HCT116 (cell line): Measurements from ENCODE around the gene COASY. TPM values are rescaled to one million over a fixed set of nuclear protein-coding genes. Genes with fewer than 3 reads are reported as not detected.

Experiments used
- ATAC-seq: fragments of 200-7000 bp; cut with Tn5 transposase; 2 replicates; pipeline ENCODE4 v1.9.1; 2020; ENCODE audit warnings: mild to moderate bottlenecking, moderate library complexity
- BruUV-seq: library from RNA; stranded (reverse); fragments of 400-500 nt; replicated peaks from 2 replicates; lab custom pipeline; 2021; lab: Mats Ljungman, UMichigan
- CTCF ChIA-PET: fragments of 300-600 bp; sonication (Branson Sonifier 250); formaldehyde crosslinking; loops from one replicate; lab custom pipeline; 2021; ENCODE audit warnings: antibody characterized with exemption; lab: Charles Lee
- POLR2A ChIA-PET: fragments of 300-600, 350-600 bp; sonication (Branson Sonifier 250); formaldehyde crosslinking; loops from one replicate; lab custom pipeline; 2021; ENCODE audit warnings: antibody characterized with exemption; lab: Charles Lee
- RAD21 ChIA-PET, 2 experiments: fragments of 300-600 bp; sonication (Branson Sonifier 250); formaldehyde crosslinking; loops; one replicate each; lab custom pipeline; 2023; ENCODE audit warnings: low total read pairs in 2 of 2; ENCODE audit not compliant: uncharacterized antibody in 2 of 2, unreplicated experiment in 2 of 2, low non-redundant PET in 1 of 2; lab: Charles Lee
- DNase-seq: peaks from one replicate; pipeline ENCODE4 v3.0.0-alpha.2; 2010; ENCODE audit warnings: low read depth, low spot score
- H2AFZ ChIP-seq: fragments of 200-600 bp; shearing (Covaris generic), sonication (generic); 2 replicates; pipeline ENCODE4 v1.6.1; 2017; ENCODE audit warnings: low read depth, mixed run types, mixed read lengths, antibody characterized with exemption, low read length; ENCODE audit not compliant: poor library complexity, severe bottlenecking
- H3K27ac ChIP-seq: 2 replicates; pipeline ENCODE4 v1.5.1; 2012; ENCODE audit warnings: low read depth, low read length
- H3K27me3 ChIP-seq: fragments of 200-600 bp; sonication (generic); 2 replicates; pipeline ENCODE4 v1.6.1; 2016; ENCODE audit warnings: mixed run types, low read length, mixed read lengths; ENCODE audit not compliant: insufficient read depth
- H3K36me3 ChIP-seq, 2 experiments: fragments of 200-500 bp in 1 of 2; fragments of 200-600 bp in 1 of 2; sonication (Bioruptor generic) in 1 of 2; sonication (generic) in 1 of 2; 2 replicates each; pipeline versions ENCODE4 v1.5.1 to v1.6.1; 2014 to 2016; ENCODE audit warnings: low read length in 2 of 2, inconsistent platforms in 1 of 2, mixed read lengths in 1 of 2, mixed run types in 1 of 2; ENCODE audit not compliant: insufficient read depth in 2 of 2, control insufficient read depth in 1 of 2
- H3K4me1 ChIP-seq, 2 experiments: fragments of 200-600 bp in 1 of 2; sonication (generic) in 1 of 2; 2 replicates each; pipeline versions ENCODE4 v1.5.1 to v1.6.1; 2012 to 2017; ENCODE audit warnings: low read length in 2 of 2, inconsistent platforms in 1 of 2, mild to moderate bottlenecking in 1 of 2, mixed read lengths in 1 of 2, mixed run types in 1 of 2, moderate library complexity in 1 of 2; ENCODE audit not compliant: insufficient read depth in 2 of 2, control insufficient read depth in 1 of 2
- H3K4me2 ChIP-seq: fragments of 200-600 bp; sonication (generic); 2 replicates; pipeline ENCODE4 v1.6.1; 2017; ENCODE audit warnings: mixed run types, low read length, mixed read lengths
- H3K4me3 ChIP-seq, 2 experiments: fragments of 200-600 bp in 1 of 2; sonication (generic) in 1 of 2; replicated peaks in 1 of 2; 2 replicates each; pipeline ENCODE4 v1.5.1; 2011 to 2016; ENCODE audit warnings: low read length in 2 of 2, control low read depth in 1 of 2, low read depth in 1 of 2, mild to moderate bottlenecking in 1 of 2, mixed read lengths in 1 of 2, mixed run types in 1 of 2
- H3K79me2 ChIP-seq: fragments of 200-600 bp; sonication (generic); 2 replicates; pipeline ENCODE4 v1.6.1; 2017; ENCODE audit warnings: mild to moderate bottlenecking, mixed run types, low read length, moderate library complexity, mixed read lengths; ENCODE audit not compliant: insufficient read depth
- H3K9ac ChIP-seq: fragments of 200-600 bp; sonication (generic); 2 replicates; pipeline ENCODE4 v1.6.1; 2016; ENCODE audit warnings: low read length, mixed read lengths
- H3K9me2 ChIP-seq: fragments of 200-600 bp; sonication (generic), shearing (Covaris generic); 2 replicates; pipeline ENCODE4 v1.6.1; 2017; ENCODE audit warnings: mixed run types, mild to moderate bottlenecking, moderate library complexity; ENCODE audit not compliant: insufficient read depth
- H3K9me3 ChIP-seq, 2 experiments: fragments of 200-500 bp in 1 of 2; fragments of 200-600 bp in 1 of 2; sonication (Bioruptor generic) in 1 of 2; sonication (generic) in 1 of 2; 2 replicates each; pipeline ENCODE4 v1.6.1; 2014 to 2017; ENCODE audit warnings: low read length in 2 of 2, mixed read lengths in 2 of 2, inconsistent platforms in 1 of 2, low read depth in 1 of 2, mild to moderate bottlenecking in 1 of 2, mixed run types in 1 of 2, moderate library complexity in 1 of 2; ENCODE audit not compliant: control insufficient read depth in 1 of 2, insufficient read depth in 1 of 2
- H4K20me1 ChIP-seq: fragments of 200-600 bp; sonication (generic), shearing (Covaris generic); 2 replicates; pipeline ENCODE4 v1.6.1; 2017; ENCODE audit warnings: mixed run types, mild to moderate bottlenecking, moderate library complexity; ENCODE audit not compliant: insufficient read depth
- ELF1 ChIP-seq: IDR thresholded peaks from 2 replicates; pipeline ENCODE4 v1.6.1; 2012; ENCODE audit warnings: low read depth, borderline replicate concordance
- EZH2 ChIP-seq: fragments of 200-600 bp; sonication (generic); IDR thresholded peaks from 2 replicates; pipeline ENCODE4 v1.6.1; 2017; ENCODE audit warnings: antibody characterized with exemption, mixed run types
- EZH2phosphoT487 ChIP-seq: fragments of 200-600 bp; IDR thresholded peaks from 2 replicates; pipeline ENCODE4 v1.6.1; 2018; ENCODE audit warnings: antibody characterized with exemption, borderline replicate concordance
- POLR2AphosphoS5 ChIP-seq: IDR thresholded peaks from 2 replicates; pipeline ENCODE4 v1.6.1; 2011; ENCODE audit warnings: mild to moderate bottlenecking, low read depth, low read length, moderate library complexity
- YY1 ChIP-seq: IDR thresholded peaks from 2 replicates; pipeline ENCODE4 v1.6.1; 2011; ENCODE audit warnings: low read length, low read depth, moderate library complexity, mild to moderate bottlenecking; ENCODE audit not compliant: insufficient replicate concordance; ENCODE audit errors: extremely low read depth
- ZNF274 ChIP-seq: fragments of 200-500 bp; sonication (Bioruptor generic); IDR thresholded peaks from 2 replicates; pipeline ENCODE4 v1.6.1; 2014; ENCODE audit warnings: mild to moderate bottlenecking, low read depth, low read length, inconsistent platforms
- intact Hi-C: fragments of 100-400 bp; cut with micrococcal nuclease; formaldehyde crosslinking; loops from 2 replicates; pipeline ENCODE4 v1.10.0; 2022
- total RNA-seq: library from RNA; stranded (reverse); gene quantifications from one replicate; pipeline ENCODE4 v1.2.1, GENCODE V29; 2021; ENCODE audit not compliant: unreplicated experiment
- TF ChIP-seq, protein P1 (sequence below), 3 experiments: fragments of 200-600 bp in 1 of 3; sonication (generic) in 1 of 3; IDR thresholded peaks in 2 of 3; conservative IDR thresholded peaks in 1 of 3; 2 replicates each; pipeline ENCODE4 v1.5.1; 2012 to 2017; ENCODE audit warnings: low read depth in 2 of 3, low read length in 2 of 3, antibody characterized with exemption in 1 of 3, borderline replicate concordance in 1 of 3, control low read depth in 1 of 3, mild to moderate bottlenecking in 1 of 3, mixed read lengths in 1 of 3, mixed run types in 1 of 3, moderate library complexity in 1 of 3; ENCODE audit not compliant: insufficient read depth in 1 of 3

Gene COASY
- total RNA-seq, 1 experiment from 2014 or later: 137 TPM

DNA sequence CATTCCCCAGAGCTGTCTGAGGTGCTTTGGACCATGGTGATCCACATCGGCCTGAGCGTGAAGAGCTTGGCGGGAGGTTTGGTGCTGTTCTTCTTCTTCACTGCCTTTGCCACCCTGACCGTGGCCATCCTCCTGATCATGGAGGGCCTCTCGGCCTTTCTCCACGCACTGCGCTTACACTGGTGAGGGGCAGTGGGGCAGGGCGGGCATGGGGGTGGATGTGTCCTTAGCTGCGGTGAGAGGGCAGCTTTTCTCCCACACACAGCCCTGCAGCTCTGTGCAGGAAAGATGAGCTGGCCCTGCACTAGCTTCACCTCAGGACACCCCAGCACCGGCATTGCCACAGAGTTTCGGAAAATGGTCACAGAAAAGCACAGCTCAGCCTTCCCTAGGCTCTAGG, 47.7 kb upstream of the COASY start:
- no peak overlapping the region for H3K4me2 ChIP-seq
- BruUV-seq: no TSS peak
- no peaks in the 10 kb centered on the region for H3K9me2 ChIP-seq
- no peaks in the 10 kb centered on the region for H4K20me1 ChIP-seq
- no peaks in the 10 kb centered on the region for H3K79me2 ChIP-seq
- DNase-seq (no peak), ATAC-seq (no peak)
- POLR2A ChIA-PET: interaction anchor here (0.9 to 1.0 kb wide), 2 partner anchors 13 to 484 kb away, joined by 3 read pairs; partner anchors contain the start of gene RPL27
- H2AFZ ChIP-seq: no peak overlapping the region
- H3K4me1 ChIP-seq: peaks cover 17 to 22% of the 10 kb centered on the region in 2 experiments
- RAD21 ChIA-PET: no interaction called here
- TF ChIP-seq ELF1 (no peak), YY1 (no peak), EZH2phosphoT487 (no peak), POLR2AphosphoS5 (no peak), ZNF274 (no peak), EZH2 (no peak)
- TF ChIP-seq, protein P1, sequence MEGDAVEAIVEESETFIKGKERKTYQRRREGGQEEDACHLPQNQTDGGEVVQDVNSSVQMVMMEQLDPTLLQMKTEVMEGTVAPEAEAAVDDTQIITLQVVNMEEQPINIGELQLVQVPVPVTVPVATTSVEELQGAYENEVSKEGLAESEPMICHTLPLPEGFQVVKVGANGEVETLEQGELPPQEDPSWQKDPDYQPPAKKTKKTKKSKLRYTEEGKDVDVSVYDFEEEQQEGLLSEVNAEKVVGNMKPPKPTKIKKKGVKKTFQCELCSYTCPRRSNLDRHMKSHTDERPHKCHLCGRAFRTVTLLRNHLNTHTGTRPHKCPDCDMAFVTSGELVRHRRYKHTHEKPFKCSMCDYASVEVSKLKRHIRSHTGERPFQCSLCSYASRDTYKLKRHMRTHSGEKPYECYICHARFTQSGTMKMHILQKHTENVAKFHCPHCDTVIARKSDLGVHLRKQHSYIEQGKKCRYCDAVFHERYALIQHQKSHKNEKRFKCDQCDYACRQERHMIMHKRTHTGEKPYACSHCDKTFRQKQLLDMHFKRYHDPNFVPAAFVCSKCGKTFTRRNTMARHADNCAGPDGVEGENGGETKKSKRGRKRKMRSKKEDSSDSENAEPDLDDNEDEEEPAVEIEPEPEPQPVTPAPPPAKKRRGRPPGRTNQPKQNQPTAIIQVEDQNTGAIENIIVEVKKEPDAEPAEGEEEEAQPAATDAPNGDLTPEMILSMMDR (IDR thresholded peaks at IDR 0.05 in 2 of 3, conservative IDR thresholded peaks at IDR 0.05 in 1 of 3; ENCODE audit: borderline replicate concordance in 1 of 3, insufficient read depth in 1 of 3, low read depth in 2 of 3, low read length in 2 of 3): no peak
- H3K9ac ChIP-seq: no peak overlapping the region
- no peak overlapping the region for H3K27ac ChIP-seq
- intact Hi-C loops: no loop called here
- no peak overlapping the region for H3K4me3 ChIP-seq
- peaks cover 2 to 9% of the 10 kb centered on the region in 2 experiments; a peak in 3 of 4 replicates for H3K36me3 ChIP-seq
- H3K9me3 ChIP-seq: no peaks in the 10 kb centered on the region
- H3K27me3 ChIP-seq: no peaks in the 10 kb centered on the region
- CTCF ChIA-PET: interaction anchor here (0.8 to 1.2 kb wide), 2 partner anchors 91 to 108 kb away, joined by 3 read pairs; partner anchors contain the start of gene CAVIN1
